Adrenal gland (tissue), 12 donors: ENCODE results near the gene QSOX1. TPM values are rescaled to one million over a fixed set of nuclear protein-coding genes. Genes with fewer than 3 reads are reported as not detected.

Source experiments
- DNase-seq, 7 donors: peaks; one replicate each; pipeline ENCODE4 v3.0.0-alpha.2; 2019 to 2020
- H3K27ac ChIP-seq, 5 donors: fragments of 200-600 bp; sonication (generic) in 4 of 5; 1 replicate in 3 of 5; 2 replicates in 2 of 5; pipeline versions ENCODE4 v1.5.1 to v1.8.0; 2016 to 2020; ENCODE audit warnings: mild to moderate bottlenecking in 1 of 5
- H3K27me3 ChIP-seq: fragments of 200-600 bp; 2 replicates; pipeline ENCODE4 v1.8.0; 2021
- H3K36me3 ChIP-seq, 2 donors: fragments of 200-600 bp; replicated peaks in 1 of 2; 1 replicate in 1 of 2; 2 replicates in 1 of 2; pipeline versions ENCODE4 v1.5.1 to v1.8.0; 2018 to 2022
- H3K4me1 ChIP-seq, 2 donors: fragments of 200-600 bp; replicated peaks in 1 of 2; 1 replicate in 1 of 2; 2 replicates in 1 of 2; pipeline versions ENCODE4 v1.5.1 to v1.8.0; 2018 to 2021
- H3K4me3 ChIP-seq, 4 donors: fragments of 200-600 bp; sonication (generic) in 3 of 4; one replicate each; pipeline ENCODE4 v1.5.1; 2016 to 2018
- H3K9me3 ChIP-seq, 3 donors: fragments of 200-600 bp; sonication (generic) in 1 of 3; replicated peaks in 1 of 3; 1 replicate in 2 of 3; 2 replicates in 1 of 3; pipeline versions ENCODE4 v1.5.1 to v1.8.0; 2016 to 2021
- CTCF ChIP-seq, 6 experiments: fragments of 450-650 bp in 4 of 6; fragments of 200-600 bp in 2 of 6; sonication (generic) in 1 of 6; IDR thresholded peaks; 1 replicate in 5 of 6; 2 replicates in 1 of 6; pipeline versions ENCODE4 v1.5.1 to v1.8.0; 2016 to 2021; ENCODE audit warnings: antibody characterized with exemption in 6 of 6, mild to moderate bottlenecking in 2 of 6, moderate library complexity in 1 of 6
- POLR2A ChIP-seq, 2 donors: fragments of 450-650 bp; IDR thresholded peaks; one replicate each; pipeline ENCODE4 v1.6.1; 2017; ENCODE audit warnings: antibody characterized with exemption in 2 of 2, mild to moderate bottlenecking in 2 of 2, moderate library complexity in 1 of 2
- WGBS, 4 donors: extraction: QIAGEN DNeasy Blood & Tissue Kit in 2 of 4; methylation state at CpG; one replicate each; pipeline versions ENCODE4 v1.1.5 to v1.1.7; 2013 to 2017; 5-methylcytosine and 5-hydroxymethylcytosine counted together
- intact Hi-C, 2 donors: fragments of 100-400 bp; cut with DNase I; formaldehyde crosslinking; loops; one replicate each; pipeline versions ENCODE4 v1.14.1 to v1.15.0; 2022 to 2023
- polyA plus RNA-seq, 3 donors: library from polyadenylated mRNA; stranded (reverse); fragments of 200-250 nt in 2 of 3; fragments of 350-450 nt in 1 of 3; fragmentation: Illumina TruSeq in 1 of 3; extraction: RNeasy Lipid Tissue Mini Kit (QIAGEN cat#74804) in 1 of 3; gene quantifications; one replicate each; pipeline ENCODE4 v1.2.3, GENCODE V29; 2013 to 2014
- total RNA-seq, 9 donors: library from RNA; depleted of rRNA in 4 of 9; stranded (reverse); fragments of >200 nt in 4 of 9; fragments of 120-200 nt in 1 of 9; fragmentation: NEBNext Ultra II Directional in 1 of 9; extraction: Animal tissue kit (Norgen Biotek cat#: 25700) in 1 of 9; gene quantifications; one replicate each; pipeline versions ENCODE4 v1.1.0 to v1.2.4, GENCODE V29; 2013 to 2023
- donor health status: healthy with polysubstance abuse.
- donor health status: Bipolar disorder and iron deficiency.
- donor health status: DM: yes; HTN: yes; CAD: no.
- donor health status: DM: no; HTN: no; CAD: no.
- donor health status: DM: no; HTN: no; CAD: no.
- donor health status: DM: yes; HTN: yes; CAD: no.

Gene QSOX1
- total and polyA plus RNA-seq, 12 donors: 33.7 to 234 (median 129) TPM

GRCh38 chr1:180178511-180179161 is 24.0 kb downstream of the QSOX1 start:
- DNase-seq: peak; percentile 59 to 84 (median 69)
- Histone ChIP-seq H3K4me3 (no peak overlapping the region), H3K36me3 (peaks cover 0 to 8% of the 10 kb centered on the region in 2 donors), H3K27me3 (no peaks in the 10 kb centered on the region), H3K4me1 (peaks cover 5 to 7% of the 10 kb centered on the region in 2 donors), H3K27ac (no peak overlapping the region), H3K9me3 (no peaks in the 10 kb centered on the region)
- 54 to 59% (median 56%) methylated on average over 11 to 12 of the region's 12 CpGs for WGBS, 4 donors
- TF ChIP-seq POLR2A (IDR thresholded peaks at IDR 0.05) (no peak), CTCF (IDR thresholded peaks at IDR 0.05) (peak; percentile 85 to 96 (median 91))
- intact Hi-C loops: no loop called here

DNA sequence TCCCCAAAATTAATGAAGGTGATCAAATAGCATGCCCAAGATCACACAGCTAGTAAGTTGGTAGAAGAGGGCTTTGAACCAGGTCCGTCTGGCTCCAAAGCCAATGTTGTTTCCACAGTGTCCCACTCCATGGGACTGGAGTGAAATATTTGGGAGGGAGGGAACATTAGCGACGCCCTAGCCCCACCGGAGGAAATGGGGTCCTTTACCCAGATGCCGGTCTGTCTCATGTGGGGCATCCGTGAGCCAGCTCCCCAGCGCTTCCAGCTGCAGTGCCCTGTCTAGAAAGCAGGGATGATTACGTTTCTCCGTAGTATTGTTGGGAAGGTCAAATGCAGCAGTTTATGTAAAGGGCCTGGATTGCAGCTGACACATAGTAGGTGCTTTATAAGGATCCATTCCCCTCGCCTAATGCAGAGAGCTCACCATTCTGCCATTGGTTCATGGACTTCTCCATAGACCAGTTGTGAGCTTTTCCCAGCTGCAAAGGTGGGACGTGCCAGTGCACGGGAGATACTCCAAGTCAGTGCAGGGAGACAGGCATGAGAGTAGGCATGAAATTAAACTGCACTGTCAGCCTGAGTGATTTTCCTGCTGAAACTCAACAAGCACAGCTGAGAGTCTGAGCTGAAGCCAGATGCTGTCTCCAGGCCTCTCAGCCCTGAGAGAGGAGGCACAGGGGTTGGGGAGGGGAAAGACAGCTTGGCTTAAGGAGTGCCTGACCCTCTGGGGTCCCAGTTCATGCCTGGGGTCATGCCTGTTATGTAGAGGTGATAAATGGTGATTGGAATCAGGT is 24.7 kb downstream of the QSOX1 start:
- WGBS, 4 donors: 75 to 78% (median 76%) methylated on average over 10 to 12 of the region's 12 CpGs
- H3K27ac ChIP-seq: no peak overlapping the region
- no peak for DNase-seq
- no peaks in the 10 kb centered on the region for H3K27me3 ChIP-seq
- no peaks in the 10 kb centered on the region for H3K9me3 ChIP-seq
- peaks cover 0 to 8% of the 10 kb centered on the region in 2 donors for H3K36me3 ChIP-seq
- peaks cover 2% of the 10 kb centered on the region in 2 donors for H3K4me1 ChIP-seq
- TF ChIP-seq POLR2A (IDR thresholded peaks at IDR 0.05): no peak
- no peak for TF ChIP-seq CTCF (IDR thresholded peaks at IDR 0.05)
- H3K4me3 ChIP-seq: no peak overlapping the region
- intact Hi-C loops: no loop called here

- H3K27ac ChIP-seq: no peak overlapping the region
- peaks cover 0 to 15% of the 10 kb centered on the region in 2 donors for H3K36me3 ChIP-seq
- WGBS, 4 donors: 78 to 86% (median 83%) methylated on average over 7 of the region's 7 CpGs
- no peaks in the 10 kb centered on the region for H3K4me1 ChIP-seq
- no peak overlapping the region for H3K4me3 ChIP-seq
- TF ChIP-seq POLR2A (IDR thresholded peaks at IDR 0.05) (no peak), CTCF (IDR thresholded peaks at IDR 0.05) (peak in 4 of 6 experiments; percentile 12 to 38 (median 14))
- DNase-seq: peak in 1 of 7 donors; percentile 29
- no peaks in the 10 kb centered on the region for H3K9me3 ChIP-seq
- no peaks in the 10 kb centered on the region for H3K27me3 ChIP-seq
- intact Hi-C loops: no loop called here
Observed at GRCh38 chr1:180181048-180181447, 26.4 kb downstream of the QSOX1 start.

- intact Hi-C loops: no loop called here
- H3K27ac ChIP-seq: no peak overlapping the region
- H3K27me3 ChIP-seq: no peaks in the 10 kb centered on the region
- no peaks in the 10 kb centered on the region for H3K9me3 ChIP-seq
- peaks cover 0 to 24% of the 10 kb centered on the region in 2 donors for H3K36me3 ChIP-seq
- no peak overlapping the region for H3K4me3 ChIP-seq
- no peaks in the 10 kb centered on the region for H3K4me1 ChIP-seq
- WGBS, 4 donors: 90 to 94% (median 91%) methylated on average over 19 to 23 of the region's 23 CpGs
- TF ChIP-seq POLR2A (IDR thresholded peaks at IDR 0.05) (no peak), CTCF (IDR thresholded peaks at IDR 0.05) (no peak)
- DNase-seq: no peak
Observed at GRCh38 chr1:180181996-180182642, 27.4 kb downstream of the QSOX1 start.
